Activated T-helper 2 cell treated with anti-CD3 and anti-CD28 coated beads, Interferon-gamma antibody, Interleukin-2, Interleukin-4, amounts not matched to agents 10 μg/mL and 5 μg/mL and 100 μg/mL, durations not matched to agents 14 hours and 24 hours and 36 hours (primary cell): ENCODE data around the gene NLGN3. TPM values are rescaled to one million over a fixed set of nuclear protein-coding genes. Genes with fewer than 3 reads are reported as not detected.
A peak's percentile ranks its signal among the peaks of the same experiment; 100 is the strongest.
"Not testable (repeated sequence)": the region's sequence is repeated elsewhere in the genome, so short reads cannot be mapped to it uniquely, and the experiment has no call there.

Experiments
- DNase-seq: peaks from one replicate; pipeline ENCODE4 v3.0.0; 2021; ENCODE audit warnings: low spot score
- H3K27ac Mint-ChIP-seq: one replicate; pipeline ENCODE4 v1.8.0; 2021; ENCODE audit warnings: mixed read lengths
- H3K27me3 Mint-ChIP-seq: one replicate; pipeline ENCODE4 v1.8.0; 2021; ENCODE audit warnings: low read depth, mixed read lengths
- H3K36me3 Mint-ChIP-seq: one replicate; pipeline ENCODE4 v1.8.0; 2021; ENCODE audit warnings: low read depth, mixed read lengths
- H3K4me1 Mint-ChIP-seq: one replicate; pipeline ENCODE4 v1.8.0; 2021; ENCODE audit warnings: low read depth, mixed read lengths
- H3K4me3 Mint-ChIP-seq: one replicate; pipeline ENCODE4 v1.8.0; 2021; ENCODE audit warnings: low read depth, mild to moderate bottlenecking, moderate library complexity, mixed read lengths
- H3K9me3 Mint-ChIP-seq: one replicate; pipeline ENCODE4 v1.8.0; 2021; ENCODE audit warnings: mixed read lengths
- intact Hi-C: fragments of 100-400 bp; cut with micrococcal nuclease; formaldehyde crosslinking; loops from one replicate; pipeline ENCODE4 v1.15.1; 2023
- total RNA-seq: library from RNA; stranded (reverse); gene quantifications from 2 replicates; pipeline ENCODE4 v1.2.3, GENCODE V29; 2022

The NLGN3 gene
- total RNA-seq, 1 donor from 2014 or later = 0.78 TPM

GRCh38 chrX:71164071-71164470 lies 19.4 kb downstream of the NLGN3 start:
- no peak overlapping the region for H3K27ac Mint-ChIP-seq
- no peaks in the 10 kb centered on the region for H3K27me3 Mint-ChIP-seq
- H3K36me3 Mint-ChIP-seq = peaks cover 11% of the 10 kb centered on the region
- no peak for DNase-seq
- H3K9me3 Mint-ChIP-seq = no peaks in the 10 kb centered on the region
- H3K4me3 Mint-ChIP-seq = no peak overlapping the region
- no peaks in the 10 kb centered on the region for H3K4me1 Mint-ChIP-seq
- intact Hi-C loops = no loop called here

- Mint-ChIP-seq H3K4me1 (peaks cover 2% of the 10 kb centered on the region), H3K9me3 (no peaks in the 10 kb centered on the region), H3K27ac (no peak overlapping the region), H3K4me3 (no peak overlapping the region), H3K36me3 (peaks cover 13% of the 10 kb centered on the region), H3K27me3 (no peaks in the 10 kb centered on the region)
- intact Hi-C loops = no loop called here
- DNase-seq = no peak
Measured at GRCh38 chrX:71166461-71166860, 21.8 kb downstream of the NLGN3 start.

GRCh38 chrX:71167031-71167781 lies 22.6 kb downstream of the NLGN3 start:
- peaks cover 4% of the 10 kb centered on the region for H3K4me1 Mint-ChIP-seq
- H3K36me3 Mint-ChIP-seq = peaks cover 16% of the 10 kb centered on the region
- no peak overlapping the region for H3K4me3 Mint-ChIP-seq
- no peak for DNase-seq
- H3K27me3 Mint-ChIP-seq = no peaks in the 10 kb centered on the region
- no peak overlapping the region for H3K27ac Mint-ChIP-seq
- intact Hi-C loops = no loop called here
- no peaks in the 10 kb centered on the region for H3K9me3 Mint-ChIP-seq

- peaks cover 4% of the 10 kb centered on the region for H3K4me1 Mint-ChIP-seq
- DNase-seq = no peak
- H3K4me3 Mint-ChIP-seq = no peak overlapping the region
- peaks cover 24% of the 10 kb centered on the region for H3K36me3 Mint-ChIP-seq
- intact Hi-C loops = no loop called here
- H3K9me3 Mint-ChIP-seq = no peaks in the 10 kb centered on the region
- H3K27me3 Mint-ChIP-seq = no peaks in the 10 kb centered on the region
- H3K27ac Mint-ChIP-seq = no peak overlapping the region
Measured at GRCh38 chrX:71168134-71168533, 23.5 kb downstream of the NLGN3 start.

DNA sequence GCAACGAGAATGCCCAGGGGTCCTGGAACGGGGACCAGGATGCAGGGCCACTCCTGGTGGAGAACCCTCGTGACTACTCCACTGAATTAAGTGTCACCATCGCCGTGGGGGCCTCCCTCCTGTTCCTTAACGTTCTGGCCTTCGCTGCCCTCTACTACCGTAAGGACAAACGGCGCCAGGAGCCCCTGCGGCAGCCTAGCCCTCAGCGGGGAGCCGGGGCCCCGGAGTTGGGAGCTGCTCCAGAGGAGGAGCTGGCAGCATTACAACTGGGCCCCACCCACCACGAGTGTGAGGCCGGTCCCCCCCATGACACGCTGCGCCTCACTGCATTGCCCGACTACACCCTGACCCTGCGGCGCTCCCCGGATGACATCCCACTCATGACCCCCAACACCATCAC lies 24.9 kb downstream of the NLGN3 start:
- Mint-ChIP-seq H3K4me1 (peaks cover 4% of the 10 kb centered on the region), H3K27me3 (no peaks in the 10 kb centered on the region), H3K27ac (no peak overlapping the region), H3K36me3 (peaks cover 35% of the 10 kb centered on the region), H3K9me3 (no peaks in the 10 kb centered on the region), H3K4me3 (no peak overlapping the region)
- no peak for DNase-seq
- intact Hi-C loops = no loop called here

- H3K4me3 Mint-ChIP-seq = no peak overlapping the region
- intact Hi-C loops = no loop called here
- H3K4me1 Mint-ChIP-seq = peaks cover 6% of the 10 kb centered on the region
- no peaks in the 10 kb centered on the region for H3K9me3 Mint-ChIP-seq
- H3K27ac Mint-ChIP-seq = no peak overlapping the region
- no peak for DNase-seq
- H3K36me3 Mint-ChIP-seq = peaks cover 39% of the 10 kb centered on the region
- no peaks in the 10 kb centered on the region for H3K27me3 Mint-ChIP-seq
Measured at GRCh38 chrX:71170660-71171059, 26.0 kb downstream of the NLGN3 start.

DNA sequence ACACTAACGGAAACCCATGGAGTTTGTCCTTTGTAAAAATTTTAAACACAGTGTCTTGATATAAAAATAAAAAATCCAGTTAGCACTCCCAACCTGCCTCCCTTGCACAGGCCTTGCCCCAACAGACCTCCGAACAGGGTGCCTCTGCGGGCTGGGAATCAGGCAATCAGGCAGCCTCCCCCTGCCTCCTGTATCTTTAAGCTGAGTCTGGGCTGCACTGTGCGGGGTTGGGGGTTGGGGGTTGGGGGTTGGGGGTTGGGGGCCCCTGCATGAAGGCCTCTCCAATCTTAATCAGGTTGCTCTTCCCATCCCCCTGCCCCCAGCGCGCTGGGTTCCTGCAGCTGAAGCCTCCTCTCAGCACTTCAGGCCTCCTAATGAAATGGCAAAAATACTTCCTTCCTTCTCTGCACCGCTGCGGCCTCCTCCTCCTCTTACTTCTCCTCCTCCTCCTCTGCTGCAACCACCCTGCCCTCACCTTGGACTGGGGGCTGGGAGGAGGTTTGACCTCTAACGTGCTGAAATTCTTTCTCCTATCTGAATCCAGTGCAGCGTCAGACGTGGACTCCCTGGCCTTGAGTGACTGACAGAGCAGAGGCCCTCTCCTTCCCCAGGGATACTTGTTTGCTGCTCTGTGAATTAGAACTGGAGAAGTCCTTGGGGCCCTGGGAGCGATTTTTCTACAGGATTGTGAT lies 26.6 kb downstream of the NLGN3 start:
- Mint-ChIP-seq H3K36me3 (peaks cover 39% of the 10 kb centered on the region), H3K4me1 (peaks cover 6% of the 10 kb centered on the region), H3K27me3 (no peaks in the 10 kb centered on the region), H3K27ac (peak overlapping the region; percentile 28), H3K4me3 (no peak overlapping the region), H3K9me3 (no peaks in the 10 kb centered on the region)
- intact Hi-C loops = no loop called here
- DNase-seq = no peak

DNA sequence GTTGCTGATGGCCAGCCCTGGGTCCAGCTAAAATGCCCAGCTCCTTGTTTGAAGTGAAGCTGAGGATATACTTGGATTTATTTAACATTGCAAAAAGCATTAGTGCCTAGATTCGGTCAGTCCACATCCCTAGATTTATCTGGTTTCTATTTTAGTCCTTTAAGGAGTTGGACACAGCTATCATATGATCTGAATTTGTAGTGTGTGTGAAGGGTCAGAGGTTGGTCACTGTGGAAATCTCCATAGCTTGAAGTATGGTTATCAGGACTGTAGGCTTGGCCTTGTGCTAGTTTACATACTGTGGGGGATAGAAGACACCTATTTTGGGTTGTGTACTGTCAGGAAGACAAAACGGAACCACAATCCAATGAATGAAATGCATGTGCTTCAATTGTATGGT lies 28.8 kb downstream of the NLGN3 start:
- H3K4me1 Mint-ChIP-seq = peaks cover 6% of the 10 kb centered on the region
- no peak overlapping the region for H3K27ac Mint-ChIP-seq
- no peaks in the 10 kb centered on the region for H3K27me3 Mint-ChIP-seq
- no peak overlapping the region for H3K4me3 Mint-ChIP-seq
- H3K9me3 Mint-ChIP-seq = no peaks in the 10 kb centered on the region
- intact Hi-C loops = no loop called here
- peaks cover 47% of the 10 kb centered on the region for H3K36me3 Mint-ChIP-seq
- no peak for DNase-seq

GRCh38 chrX:71174795-71175194 lies 30.2 kb downstream of the NLGN3 start:
- Mint-ChIP-seq H3K36me3 (peaks cover 47% of the 10 kb centered on the region), H3K4me1 (peaks cover 9% of the 10 kb centered on the region), H3K27ac (no peak overlapping the region), H3K9me3 (no peaks in the 10 kb centered on the region), H3K27me3 (no peaks in the 10 kb centered on the region), H3K4me3 (no peak overlapping the region)
- intact Hi-C loops = no loop called here
- no peak for DNase-seq

DNA sequence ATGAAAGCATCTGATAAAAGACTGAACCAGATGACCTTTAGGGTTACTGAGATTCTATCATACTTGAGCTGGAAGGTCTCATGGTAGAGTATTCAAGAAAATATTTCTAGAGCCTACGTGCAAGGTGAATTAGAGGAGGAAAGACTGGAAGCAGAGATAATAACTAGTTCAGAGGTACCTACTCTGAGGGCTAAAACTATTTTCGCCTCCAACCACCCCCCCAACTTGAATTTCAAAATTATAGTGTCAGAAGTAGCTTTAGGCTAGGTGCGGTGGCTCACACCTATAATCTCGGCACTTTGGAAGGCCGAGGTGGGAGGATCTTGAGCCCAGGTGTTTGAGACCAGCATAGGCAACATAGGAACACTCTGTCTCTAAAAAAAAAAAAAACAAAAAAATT lies 30.9 kb downstream of the NLGN3 start:
- Mint-ChIP-seq H3K27ac (no peak overlapping the region), H3K4me3 (no peak overlapping the region), H3K36me3 (peaks cover 47% of the 10 kb centered on the region), H3K4me1 (peaks cover 9% of the 10 kb centered on the region), H3K27me3 (no peaks in the 10 kb centered on the region), H3K9me3 (no peaks in the 10 kb centered on the region)
- DNase-seq = no peak
- intact Hi-C loops = no loop called here

GRCh38 chrX:71177327-71177726 lies 32.7 kb downstream of the NLGN3 start:
- no peaks in the 10 kb centered on the region for H3K27me3 Mint-ChIP-seq
- no peak for DNase-seq
- peaks cover 5% of the 10 kb centered on the region for H3K4me1 Mint-ChIP-seq
- no peaks in the 10 kb centered on the region for H3K9me3 Mint-ChIP-seq
- H3K36me3 Mint-ChIP-seq = peaks cover 43% of the 10 kb centered on the region
- H3K4me3 Mint-ChIP-seq = no peak overlapping the region
- H3K27ac Mint-ChIP-seq = no peak overlapping the region
- intact Hi-C loops = no loop called here

GRCh38 chrX:71178908-71179307 lies 34.3 kb downstream of the NLGN3 start:
- DNase-seq = peak; percentile 13

DNA sequence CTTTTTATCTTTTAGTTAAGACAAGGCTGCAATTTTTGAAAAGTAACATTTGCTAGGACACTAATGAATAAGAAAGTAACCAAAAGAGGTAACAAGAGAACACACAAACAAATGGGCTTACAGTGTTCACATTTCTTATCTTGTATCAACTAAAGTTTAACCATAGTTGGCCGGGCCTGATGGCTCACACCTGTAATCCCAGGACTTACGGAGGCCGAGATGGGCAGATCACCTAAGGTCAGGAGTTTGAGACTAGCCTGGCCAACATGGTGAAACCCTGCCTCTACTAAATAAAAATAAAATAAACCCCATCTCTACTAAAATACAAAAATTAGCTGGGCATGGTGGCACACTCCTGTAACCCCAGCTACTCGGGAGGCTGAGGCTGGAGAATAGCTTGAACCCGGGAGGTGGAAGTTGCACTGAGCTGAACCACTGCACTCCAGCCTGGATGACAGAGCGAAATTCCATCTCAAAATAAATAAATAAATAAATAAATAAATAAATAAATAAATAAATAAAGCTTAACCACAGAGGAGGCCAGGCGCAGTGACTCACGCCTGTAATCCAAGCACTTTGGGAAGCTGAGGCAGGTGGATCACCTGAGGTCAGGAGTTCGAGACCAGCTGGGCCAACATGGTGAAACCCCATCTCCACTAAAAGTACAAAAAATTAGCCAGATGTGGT lies 36.1 kb downstream of the NLGN3 start:
- not testable (repeated sequence) for H3K4me1 Mint-ChIP-seq, H3K9me3 Mint-ChIP-seq, DNase-seq, H3K27me3 Mint-ChIP-seq, H3K27ac Mint-ChIP-seq
- H3K36me3 Mint-ChIP-seq = peaks cover 30% of the 10 kb centered on the region
- H3K4me3 Mint-ChIP-seq = peak overlapping the region; percentile 33
- intact Hi-C loops = loop anchor here (5.0 kb wide), 2 partner anchors 83 to 187 kb away; partner anchors contain the start of genes FOXO4 and TAF1

More at GRCh38 chrX:71178908-71179307, 34.3 kb downstream of the NLGN3 start:
- intact Hi-C loops = loop anchor here (2.0 kb wide), 1 partner anchor 208 kb away; no protein-coding TSS in a partner anchor
- Mint-ChIP-seq H3K9me3 (no peaks in the 10 kb centered on the region), H3K4me1 (peaks cover 8% of the 10 kb centered on the region), H3K27me3 (no peaks in the 10 kb centered on the region), H3K27ac (no peak overlapping the region), H3K36me3 (peaks cover 32% of the 10 kb centered on the region), H3K4me3 (no peak overlapping the region)
